Activated T-cell treated with anti-CD3 and anti-CD28 coated beads for 48 hours (primary cell): ENCODE data around the gene RNGTT.
"Not testable (repeated sequence)": the region's sequence is repeated elsewhere in the genome, so short reads cannot be mapped to it uniquely, and the experiment has no call there.

Experiments
- DNase-seq: peaks from one replicate; pipeline ENCODE4 v3.0.0-alpha.2; 2020; ENCODE audit warnings: low read depth

The RNGTT gene

GRCh38 chr6:88722686-88723085 is 240.7 kb downstream of the RNGTT start:
- DNase-seq = no peak

DNA sequence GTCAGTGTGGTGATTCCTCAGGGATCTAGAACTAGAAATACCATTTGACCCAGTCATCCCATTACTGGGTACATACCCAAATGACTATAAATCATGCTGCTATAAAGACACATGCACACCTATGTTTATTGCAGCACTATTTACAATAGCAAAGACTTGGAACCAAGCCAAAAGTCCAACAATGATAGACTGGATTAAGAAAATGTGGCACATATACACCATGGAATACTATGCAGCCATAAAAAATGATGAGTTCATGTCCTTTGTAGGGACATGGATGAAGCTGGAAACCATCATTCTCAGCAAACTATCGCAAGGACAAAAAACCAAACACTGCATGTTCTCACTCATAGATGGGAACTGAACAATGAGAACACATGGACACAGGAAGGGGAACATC is 247.0 kb downstream of the RNGTT start:
- DNase-seq = not testable (repeated sequence)

- DNase-seq = no peak
Measured at GRCh38 chr6:88712243-88712936, 251.0 kb downstream of the RNGTT start.

DNA sequence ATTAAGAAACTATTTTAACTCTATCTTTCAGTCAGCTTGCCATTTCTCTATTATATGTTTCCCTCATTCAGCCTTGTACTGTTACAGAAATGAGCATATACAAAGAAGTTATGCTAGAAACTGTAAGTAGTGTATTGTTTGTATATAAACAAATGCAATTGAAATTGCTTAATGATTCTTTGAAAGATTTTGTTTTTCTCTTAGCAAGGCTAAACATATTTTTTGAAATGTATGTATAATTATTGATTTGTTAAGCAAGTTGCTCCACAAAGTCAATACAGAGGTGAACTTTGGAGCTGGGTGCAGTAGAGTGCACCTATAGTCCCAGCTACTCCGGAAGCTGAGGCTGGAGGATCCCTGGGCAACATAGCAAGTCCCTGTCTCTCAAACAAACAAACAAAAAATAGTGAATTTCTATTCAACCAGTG is 253.6 kb downstream of the RNGTT start:
- DNase-seq = no peak

DNA sequence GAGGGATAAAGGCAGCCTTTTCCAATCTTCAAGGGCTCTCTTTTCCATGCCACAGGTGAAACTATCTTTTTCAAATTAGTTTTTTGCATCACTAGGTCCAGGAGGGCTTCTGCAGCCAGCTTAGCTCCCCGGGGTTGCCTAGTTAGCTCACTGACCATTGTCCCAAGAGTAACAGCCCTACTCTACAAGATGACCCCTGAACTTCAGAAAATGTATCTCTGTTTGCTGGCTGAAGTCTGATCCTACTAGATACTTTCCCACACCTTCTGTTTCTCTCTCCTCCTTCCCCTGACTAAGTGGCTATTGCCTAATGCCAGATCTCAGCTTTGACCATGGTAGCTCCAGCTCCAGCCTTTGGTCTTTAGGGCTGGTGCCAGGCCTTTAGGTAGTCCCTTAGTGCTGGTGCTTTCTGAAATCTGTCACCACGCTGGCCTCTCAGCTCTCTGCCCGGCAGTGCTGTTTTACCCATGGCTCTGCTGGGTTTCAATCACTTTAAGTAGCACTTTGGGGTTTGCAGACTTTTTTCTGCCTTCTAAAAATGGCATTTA is 255.1 kb downstream of the RNGTT start:
- no peak for DNase-seq

DNA sequence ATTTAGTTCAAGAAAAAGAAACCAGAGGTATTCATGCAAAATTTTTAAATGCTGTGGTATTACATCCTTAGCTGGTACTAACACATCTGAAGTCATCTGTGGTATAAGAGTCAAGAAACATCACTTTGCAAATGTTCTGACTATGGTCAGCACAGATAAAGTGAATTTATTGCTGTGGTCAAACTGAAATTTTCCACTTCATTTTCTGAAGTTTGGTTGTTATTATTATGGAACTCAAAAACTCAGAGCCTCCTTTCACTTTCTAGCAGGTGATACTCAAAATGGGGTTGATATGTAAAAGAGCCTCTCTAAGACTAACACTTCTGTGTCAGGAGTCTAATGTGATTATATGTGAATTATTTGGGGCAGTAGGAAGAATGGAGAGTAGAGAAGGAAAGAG is 257.8 kb downstream of the RNGTT start:
- no peak for DNase-seq

DNA sequence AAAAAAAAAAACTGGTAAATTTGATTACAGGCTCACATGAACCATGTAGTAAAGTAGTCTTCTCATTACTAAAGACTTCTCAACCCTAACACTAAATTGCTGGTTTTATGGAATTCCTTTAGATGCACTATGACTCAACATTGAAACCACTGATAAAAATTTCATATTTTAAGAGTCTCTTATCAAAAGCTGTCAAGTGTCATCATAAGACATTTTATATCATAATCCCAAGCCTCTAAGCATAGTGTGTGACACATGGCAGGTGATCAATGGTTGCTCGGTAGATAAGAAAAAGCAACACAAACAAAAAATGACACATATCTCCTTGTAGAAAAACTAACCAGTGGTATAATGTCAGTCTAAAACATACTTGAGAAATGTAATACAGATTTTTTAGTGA is 258.4 kb downstream of the RNGTT start:
- no peak for DNase-seq

GRCh38 chr6:88702956-88703556 is 260.4 kb downstream of the RNGTT start:
- DNase-seq = no peak

DNA sequence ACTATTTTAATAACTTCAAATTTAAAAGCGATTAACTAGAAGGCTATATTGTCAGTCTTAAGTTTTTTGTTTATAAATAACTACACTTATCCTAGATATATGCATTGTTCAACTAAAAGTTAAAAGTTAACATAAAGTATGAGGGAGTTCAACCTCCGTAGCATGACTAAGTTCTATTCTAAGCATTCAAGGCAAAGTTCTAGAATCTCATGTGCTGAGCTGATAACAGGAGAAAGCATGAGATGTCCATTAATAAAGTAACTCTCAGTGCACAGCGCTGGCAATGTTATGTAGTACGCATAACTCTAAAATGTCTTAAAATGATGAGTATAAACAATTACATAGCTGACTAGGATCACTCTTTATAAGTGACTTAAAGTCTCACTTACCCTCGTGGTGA is 264.8 kb downstream of the RNGTT start:
- DNase-seq = no peak

DNA sequence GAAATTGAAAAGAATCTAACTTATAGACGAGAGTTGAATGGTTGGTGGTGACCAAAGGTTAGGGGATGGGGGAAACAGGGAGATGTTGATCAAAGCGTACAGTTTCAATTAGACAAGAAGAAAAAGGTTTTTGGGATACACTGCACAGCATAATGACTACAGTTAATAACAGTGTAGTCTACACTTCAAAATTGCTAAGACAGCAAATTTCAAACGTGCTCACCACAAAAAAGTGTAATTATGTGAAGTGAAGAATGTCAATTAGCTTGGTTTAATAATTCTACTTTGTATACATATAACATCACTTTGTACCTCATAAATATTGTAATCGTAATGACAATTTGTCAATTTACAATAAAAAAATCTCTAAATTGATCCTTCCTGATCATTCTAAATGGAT is 267.5 kb downstream of the RNGTT start:
- DNase-seq = no peak

DNA sequence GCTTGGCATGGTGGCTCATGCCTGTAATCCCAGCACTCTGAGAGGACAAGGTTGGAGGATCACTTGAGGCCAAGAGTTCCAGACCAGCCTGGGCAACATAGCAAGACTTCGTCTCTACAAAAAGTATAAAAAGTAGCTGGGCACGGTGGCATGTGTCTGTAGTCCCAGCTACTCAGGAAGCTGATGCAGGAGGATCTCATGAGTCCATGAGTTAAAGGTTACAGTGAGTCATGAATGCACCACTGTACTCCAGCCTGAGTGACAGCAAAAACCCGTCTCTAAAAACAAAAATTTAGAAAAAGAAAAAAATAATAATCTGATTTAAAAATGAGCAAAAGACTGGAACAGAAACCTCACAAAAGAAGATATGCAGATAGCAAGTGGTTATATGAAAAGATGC is 279.7 kb downstream of the RNGTT start:
- DNase-seq = no peak

GRCh38 chr6:88680654-88681053 is 282.8 kb downstream of the RNGTT start:
- DNase-seq = no peak

DNA sequence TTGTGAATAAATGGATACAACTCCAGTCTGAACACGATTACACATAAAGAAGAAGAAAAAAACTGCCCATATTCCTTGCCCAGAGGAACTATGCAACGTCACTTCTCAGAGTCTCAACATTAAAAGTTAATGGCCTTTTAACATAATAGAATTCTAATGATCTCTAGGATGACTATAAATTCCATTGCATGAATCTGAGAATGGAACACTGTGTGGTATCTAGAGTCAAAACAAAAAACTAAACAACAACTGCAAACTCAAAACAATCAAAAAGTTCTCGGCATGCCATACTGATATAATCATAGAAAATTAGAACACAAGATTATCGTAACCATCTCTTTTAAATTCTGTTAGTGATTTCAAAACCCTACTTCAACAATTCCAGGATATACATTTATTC is 283.6 kb downstream of the RNGTT start:
- DNase-seq = no peak

GRCh38 chr6:88677356-88677755 is 286.1 kb downstream of the RNGTT start:
- no peak for DNase-seq

DNA sequence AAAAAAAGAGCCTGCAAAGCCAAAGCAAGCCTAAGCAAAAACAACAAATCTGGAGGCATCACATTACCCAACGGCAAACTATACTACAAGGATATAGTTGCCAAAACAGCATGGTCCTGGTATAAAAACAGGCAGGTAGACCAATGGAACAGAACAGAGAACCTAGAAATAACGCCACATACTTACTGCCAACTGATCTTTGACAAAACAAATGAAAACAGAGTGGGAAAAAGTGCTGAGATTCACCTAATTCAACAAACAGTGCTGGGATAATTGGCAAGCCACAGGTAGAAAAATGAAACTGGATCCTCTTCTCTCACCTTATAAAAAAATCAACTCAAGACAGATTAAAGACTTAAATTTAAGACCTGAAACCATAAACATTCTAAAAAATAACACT is 291.8 kb downstream of the RNGTT start:
- DNase-seq = no peak

DNA sequence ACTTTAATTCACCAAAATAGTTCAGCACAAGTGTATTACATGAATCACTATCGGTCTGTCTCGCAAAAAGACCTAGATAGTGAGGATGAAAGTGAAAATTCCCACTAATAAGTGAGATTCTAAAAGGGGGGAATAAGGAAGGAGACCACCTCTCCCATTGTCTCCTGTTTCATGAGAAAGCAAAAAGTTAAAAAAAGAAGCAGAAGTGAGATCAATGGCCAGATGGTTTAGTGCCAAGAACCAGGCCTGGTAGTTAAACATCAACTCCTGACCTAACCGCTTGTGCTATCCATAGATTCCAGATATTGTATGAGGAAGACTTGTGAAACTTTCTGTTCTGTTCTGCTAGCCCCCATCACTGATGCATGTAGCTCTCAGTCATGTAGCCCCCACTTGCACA is 293.0 kb downstream of the RNGTT start:
- no peak for DNase-seq

GRCh38 chr6:88669475-88669874 is 293.9 kb downstream of the RNGTT start:
- DNase-seq = no peak

DNA sequence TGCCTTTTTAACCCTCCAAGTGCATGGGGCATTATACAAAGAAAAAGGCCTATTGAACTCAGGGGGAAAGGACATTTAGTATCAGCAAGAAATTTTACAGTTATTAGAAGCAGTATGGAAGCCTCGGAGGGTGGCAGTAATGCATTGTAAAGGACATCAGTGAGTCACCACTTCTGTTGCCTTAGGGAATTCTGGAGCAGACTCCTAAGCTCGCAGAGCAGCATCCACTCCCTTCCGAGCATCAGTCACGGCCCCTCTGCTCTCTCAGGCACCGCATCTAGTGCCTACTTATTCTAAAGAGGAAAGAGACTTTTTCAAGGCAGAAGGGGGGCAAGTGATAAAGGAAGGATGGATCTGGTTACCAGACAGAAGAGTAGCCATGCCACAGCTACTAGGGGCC is 296.5 kb downstream of the RNGTT start:
- no peak for DNase-seq

- DNase-seq = no peak
Measured at GRCh38 chr6:88665131-88665530, 298.3 kb downstream of the RNGTT start.

- DNase-seq = no peak
Measured at GRCh38 chr6:88663801-88664200, 299.6 kb downstream of the RNGTT start.

DNA sequence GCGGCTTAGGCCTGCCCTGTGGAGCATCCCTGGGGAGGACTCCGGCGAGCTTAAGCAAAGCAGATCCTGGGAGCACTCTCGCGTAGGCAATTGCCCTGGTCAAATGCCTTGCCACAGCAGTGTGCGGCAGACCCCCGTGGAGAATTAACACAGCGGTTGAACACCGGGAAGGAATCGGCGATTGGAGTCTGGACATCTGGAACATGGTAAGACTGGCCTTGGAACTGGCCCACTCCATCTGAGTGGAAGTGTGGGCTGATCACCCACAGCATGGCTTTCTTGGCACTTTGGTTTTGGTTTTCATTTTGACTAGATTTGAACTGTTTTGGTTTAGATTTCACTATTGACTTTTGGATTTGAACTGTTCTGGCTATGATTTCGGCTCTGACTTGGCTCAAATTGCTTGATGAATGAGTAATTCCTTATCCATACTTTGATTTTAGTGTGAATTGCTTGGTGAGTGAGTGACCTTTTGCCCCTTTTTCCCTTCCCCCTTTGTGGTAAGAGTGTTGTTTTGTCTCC is 300.7 kb downstream of the RNGTT start:
- DNase-seq = no peak

DNA sequence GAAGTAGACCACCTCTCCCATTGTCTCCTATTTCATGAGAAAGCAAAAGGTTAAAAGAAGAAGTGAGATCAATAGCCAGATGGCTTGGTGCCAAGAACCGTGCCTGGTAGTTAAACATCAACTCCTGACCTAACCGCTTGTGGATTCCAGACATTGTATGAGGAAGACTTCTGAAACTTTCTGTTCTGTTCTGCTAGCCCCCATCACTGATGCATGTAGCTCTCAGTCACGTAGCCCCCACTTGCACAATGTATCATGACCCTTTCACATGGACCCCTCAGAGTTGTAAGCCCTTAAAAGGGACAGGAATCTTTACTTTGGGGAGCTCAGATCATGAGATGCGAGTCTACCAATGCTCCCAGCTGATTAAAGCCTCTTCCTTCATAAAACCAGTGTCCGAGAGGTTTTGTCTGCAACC is 301.2 kb downstream of the RNGTT start:
- DNase-seq = no peak

DNA sequence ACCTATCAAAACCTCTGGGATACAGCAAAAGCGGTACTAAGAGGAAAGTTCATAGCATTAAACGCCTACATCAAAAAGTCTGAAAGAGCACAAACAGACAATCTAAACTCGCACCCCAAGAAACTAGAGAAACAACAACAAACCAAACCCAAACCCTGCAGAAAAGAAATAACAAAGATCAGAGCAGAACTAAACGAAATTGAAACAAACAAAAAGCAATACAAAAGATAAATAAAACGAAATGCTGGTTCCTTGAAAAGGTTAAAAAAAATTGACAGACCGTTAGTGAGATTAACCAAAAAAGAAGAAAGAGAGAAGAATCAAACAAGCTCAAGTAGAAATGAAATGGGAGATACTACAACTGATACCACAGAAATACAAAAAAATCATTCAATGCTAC is 302.3 kb downstream of the RNGTT start:
- DNase-seq = no peak

DNA sequence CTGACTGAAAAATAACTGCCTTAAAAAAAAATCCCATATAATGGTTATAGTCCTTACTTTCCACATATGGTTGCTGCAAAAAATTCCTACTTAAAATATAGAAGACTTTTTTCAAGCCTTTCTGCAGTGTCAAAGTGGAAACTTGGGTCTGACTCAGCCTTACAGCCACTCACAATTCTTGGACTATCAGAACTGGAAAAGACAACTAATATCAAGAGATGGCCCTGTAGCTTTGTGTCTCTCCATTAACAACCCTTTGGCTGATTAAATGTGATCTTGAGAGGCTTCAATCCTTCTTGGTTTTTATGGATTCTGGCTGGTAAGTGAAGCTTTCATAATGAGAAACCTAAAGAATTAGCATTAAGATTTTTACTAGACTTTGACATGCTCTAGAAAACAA is 307.8 kb downstream of the RNGTT start:
- DNase-seq = no peak
